NCI-H2107 treated with DMSO at 0.1 percent for 48 hours (cell line): ENCODE measurements around the gene CENPM.

Experiments
- DNase-seq: peaks from one replicate; lab custom pipeline; 2025; ENCODE audit not compliant: unreplicated experiment; lab: John Stamatoyannopoulos, UW

The CENPM gene

GRCh38 chr22:41915035-41915785 is 31.7 kb downstream of the CENPM start, which contains the start of gene SHISA8:
Gene SHISA8, minus strand, starts transcription at chr22:41915074. Its CDS starts 407 bp downstream, at chr22:41914667.
- DNase-seq = no peak

GRCh38 chr22:41914611-41915034 is 32.3 kb downstream of the CENPM start:
- DNase-seq = no peak

GRCh38 chr22:41913842-41914534 is 33.0 kb downstream of the CENPM start:
- no peak for DNase-seq

GRCh38 chr22:41913040-41913719 is 33.8 kb downstream of the CENPM start:
- no peak for DNase-seq

GRCh38 chr22:41912338-41913039 is 34.5 kb downstream of the CENPM start:
- no peak for DNase-seq

- no peak for DNase-seq
These were observed 35.8 kb downstream of the CENPM start for GRCh38 chr22:41911001-41911611.

GRCh38 chr22:41910050-41911000 is 36.6 kb downstream of the CENPM start:
- no peak for DNase-seq

- no peak for DNase-seq
These were observed 37.5 kb downstream of the CENPM start for GRCh38 chr22:41909310-41910049.

GRCh38 chr22:41908411-41909309 is 38.3 kb downstream of the CENPM start:
- DNase-seq = no peak

- DNase-seq = no peak
These were observed 39.2 kb downstream of the CENPM start for GRCh38 chr22:41907436-41908401.

- no peak for DNase-seq
These were observed 40.1 kb downstream of the CENPM start for GRCh38 chr22:41906822-41907221.

- no peak for DNase-seq
These were observed 41.3 kb downstream of the CENPM start for GRCh38 chr22:41905411-41906202.

GRCh38 chr22:41904450-41905410 is 42.2 kb downstream of the CENPM start:
- DNase-seq = no peak

- DNase-seq = no peak
These were observed 44.0 kb downstream of the CENPM start for GRCh38 chr22:41902932-41903421.

- DNase-seq = no peak
These were observed 44.9 kb downstream of the CENPM start for GRCh38 chr22:41902016-41902415.
